ENCODE data around the gene TBC1D22B.

The TBC1D22B gene

DNA sequence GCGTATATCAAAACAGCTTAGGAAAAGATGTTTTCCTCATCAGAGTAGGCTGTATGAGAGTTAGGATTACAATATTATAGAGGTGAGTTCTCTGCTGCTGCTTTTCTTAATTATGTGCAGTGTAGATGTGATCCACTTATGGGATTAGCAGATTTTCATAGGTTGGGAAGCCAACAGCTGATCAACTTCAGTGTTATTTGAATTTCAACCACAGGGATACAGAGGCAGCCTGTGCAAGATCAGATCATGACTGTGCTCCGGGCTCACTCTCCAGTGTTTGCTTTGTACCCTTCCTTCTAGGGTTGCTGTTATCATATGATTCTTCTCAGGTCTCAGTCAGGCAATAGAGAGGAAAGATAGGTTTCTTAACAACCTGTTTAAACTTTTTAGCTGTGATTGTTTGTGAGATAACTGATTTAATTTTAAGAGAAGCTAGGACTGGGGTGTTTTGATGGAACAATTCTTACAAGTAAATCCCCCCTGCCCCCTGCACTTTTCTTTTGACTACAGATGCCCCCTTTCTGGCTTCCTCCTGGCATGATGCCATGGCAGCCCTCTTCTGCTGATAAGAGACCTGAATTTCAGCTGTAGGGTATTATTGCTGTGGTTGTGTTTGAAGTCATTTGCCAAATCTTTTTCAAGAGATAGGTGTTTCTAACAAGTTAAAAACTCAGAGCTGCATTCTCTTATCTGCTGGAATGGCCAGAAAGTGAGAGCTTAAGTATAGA lies 104.7 kb downstream of the TBC1D22B start:
- FAIRE-seq = no peak

DNA sequence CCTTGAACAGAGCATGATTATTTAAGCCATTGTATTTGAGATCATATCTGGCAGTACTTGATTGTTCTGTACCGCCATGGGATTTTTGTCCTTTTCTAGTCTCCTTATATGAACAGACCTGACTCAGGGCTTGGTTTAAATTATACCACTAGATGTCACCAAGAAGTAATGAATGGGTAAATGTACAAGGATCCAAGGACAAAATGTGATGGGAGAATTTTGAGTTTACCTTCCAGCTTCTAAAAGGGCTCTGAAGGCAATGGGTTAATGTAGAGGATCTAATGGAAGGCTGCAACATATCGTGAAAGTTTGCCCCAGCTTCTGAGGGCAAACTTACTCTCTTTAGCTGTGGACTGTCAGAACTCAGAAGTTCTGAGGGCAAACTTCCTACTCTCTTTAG lies 108.2 kb downstream of the TBC1D22B start:
- FAIRE-seq = peak; percentile 91

DNA sequence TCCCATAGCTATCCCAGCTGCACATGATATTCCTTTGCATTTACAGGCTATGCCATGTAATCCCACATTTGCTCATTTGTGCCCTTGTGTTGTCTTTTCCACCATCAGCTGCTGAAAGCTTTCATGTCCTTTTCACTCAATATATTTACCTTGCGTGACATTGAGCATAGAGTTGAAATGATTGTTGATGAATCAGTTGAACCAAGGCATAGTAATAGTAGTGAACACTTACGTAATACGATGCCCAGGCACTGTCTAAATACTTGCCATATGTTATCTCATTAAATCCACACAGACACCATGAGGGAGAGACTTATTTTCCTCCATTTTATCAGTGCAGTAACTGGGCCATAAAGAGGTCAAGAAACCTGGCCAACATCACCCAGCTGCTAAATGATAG lies 109.3 kb downstream of the TBC1D22B start:
- FAIRE-seq = no peak

DNA sequence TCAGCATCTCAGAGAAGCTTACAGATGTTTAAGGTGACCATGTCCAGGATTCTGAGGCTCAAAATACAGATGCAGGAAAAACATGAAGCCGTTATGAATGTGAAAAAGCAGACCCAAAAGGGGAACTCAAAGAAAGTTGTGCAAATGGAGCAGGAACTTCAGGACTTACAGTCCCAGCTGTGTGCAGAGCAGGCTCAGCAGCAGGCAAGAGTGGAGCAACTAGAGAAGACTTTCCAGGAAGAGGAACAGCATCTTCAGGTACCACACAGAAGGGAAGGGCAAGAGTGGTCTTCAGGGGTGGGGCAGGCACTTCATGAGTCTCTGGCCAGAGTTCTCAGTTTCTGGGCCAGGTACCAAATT lies 111.4 kb downstream of the TBC1D22B start:
- no peak for FAIRE-seq

DNA sequence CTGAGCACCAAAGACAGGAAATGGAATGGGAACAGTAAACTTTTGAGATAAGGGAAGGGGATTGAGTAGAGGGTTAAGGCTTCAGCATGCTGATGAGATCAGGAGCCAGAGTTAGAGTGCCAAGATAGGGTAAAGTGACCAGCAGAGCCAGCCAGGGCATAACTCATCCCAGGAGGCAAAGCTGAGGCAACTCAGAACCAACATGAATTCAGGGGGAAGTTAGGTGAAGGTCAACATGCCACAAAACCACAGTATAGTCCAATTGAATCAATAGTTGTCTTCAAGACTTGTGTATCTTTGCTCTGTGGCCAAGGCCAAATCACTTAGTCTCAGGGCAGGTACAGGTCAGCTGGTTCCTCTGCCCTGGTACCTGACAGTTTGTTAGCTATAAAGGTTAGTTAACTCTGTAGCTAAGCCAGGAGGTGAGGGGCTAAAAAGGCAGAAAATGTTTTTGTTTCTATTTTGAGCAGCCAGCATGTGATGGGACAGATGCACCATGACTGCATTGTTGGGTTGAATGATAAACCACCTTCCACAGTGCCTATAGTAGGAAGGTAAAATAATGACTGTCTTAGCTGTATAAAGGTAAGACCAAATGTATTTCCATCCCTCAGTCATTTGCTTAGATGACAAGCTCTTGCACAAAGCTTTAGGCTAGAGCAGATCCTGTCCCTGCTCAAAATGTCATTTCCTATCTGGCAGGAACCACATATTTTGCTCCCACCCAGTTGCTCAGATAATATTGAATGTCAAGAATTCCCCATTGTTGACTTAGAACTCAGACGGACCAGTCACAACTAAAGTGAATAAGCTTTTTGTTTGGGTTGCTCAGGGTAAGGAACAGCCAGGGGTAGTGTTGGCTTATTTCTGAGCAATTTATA lies 112.0 kb downstream of the TBC1D22B start:
- no peak for FAIRE-seq

DNA sequence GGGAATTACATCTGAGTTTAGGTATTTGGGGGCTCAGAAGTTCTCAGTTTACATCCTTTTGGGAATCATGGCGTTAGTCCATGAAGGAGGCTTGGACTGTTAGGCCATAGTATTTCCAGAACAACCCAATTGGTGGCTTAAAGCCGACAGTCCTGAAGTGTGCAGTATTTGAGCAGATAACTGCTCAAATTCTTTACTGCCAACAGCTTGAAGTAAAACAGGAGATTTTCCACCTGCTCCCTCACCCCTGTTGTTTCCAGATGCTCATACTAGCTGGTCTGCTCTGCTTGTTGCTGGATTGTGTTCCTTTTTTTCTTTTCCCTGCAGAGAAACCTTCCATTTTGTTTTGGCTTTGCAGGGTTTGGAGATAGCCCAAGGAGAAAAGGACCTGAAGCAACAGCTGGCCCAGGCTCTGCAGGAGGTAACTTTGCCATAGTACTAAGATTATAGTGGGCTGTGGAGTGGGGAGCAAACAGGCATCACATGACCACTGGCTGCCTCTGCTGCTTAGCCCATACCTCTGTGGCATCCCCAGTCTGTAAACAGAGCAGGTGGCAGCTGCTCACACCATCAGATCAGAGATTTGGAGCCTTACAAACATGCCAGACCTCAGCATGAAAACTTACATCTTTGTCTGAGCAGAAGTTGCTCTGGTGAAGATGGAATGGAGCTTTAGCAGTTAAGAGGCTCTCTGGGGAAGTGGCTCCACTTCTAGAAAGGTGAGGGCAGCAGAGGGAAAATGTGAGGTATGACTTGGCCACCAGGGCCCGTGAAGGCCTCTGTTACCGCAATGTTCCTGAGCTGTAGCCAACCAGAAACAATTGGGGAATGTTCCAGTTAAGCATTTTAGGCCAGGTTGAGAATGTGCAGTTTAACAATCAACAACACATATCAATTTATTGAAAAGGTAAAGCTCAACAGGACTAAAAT lies 113.8 kb downstream of the TBC1D22B start:
- FAIRE-seq = no peak

DNA sequence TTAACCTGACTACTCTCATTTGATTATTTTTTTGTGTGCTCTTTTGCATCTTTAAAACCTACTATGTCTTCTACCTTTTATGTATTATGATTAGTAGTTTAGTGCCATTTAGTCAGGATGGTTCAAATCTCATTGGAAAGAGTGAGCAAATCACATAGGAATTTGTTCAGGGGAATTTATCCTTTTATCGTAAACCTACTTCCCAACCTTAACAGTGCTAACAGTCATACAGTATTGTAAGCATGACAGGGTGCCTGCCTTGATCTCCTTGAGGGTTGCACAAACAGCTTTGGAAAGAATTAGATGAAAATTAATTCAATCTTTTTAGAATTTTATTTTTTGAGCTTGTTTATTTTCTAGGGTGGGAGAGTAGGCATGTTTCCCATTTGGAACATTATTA lies 114.5 kb downstream of the TBC1D22B start:
- no peak for FAIRE-seq

DNA sequence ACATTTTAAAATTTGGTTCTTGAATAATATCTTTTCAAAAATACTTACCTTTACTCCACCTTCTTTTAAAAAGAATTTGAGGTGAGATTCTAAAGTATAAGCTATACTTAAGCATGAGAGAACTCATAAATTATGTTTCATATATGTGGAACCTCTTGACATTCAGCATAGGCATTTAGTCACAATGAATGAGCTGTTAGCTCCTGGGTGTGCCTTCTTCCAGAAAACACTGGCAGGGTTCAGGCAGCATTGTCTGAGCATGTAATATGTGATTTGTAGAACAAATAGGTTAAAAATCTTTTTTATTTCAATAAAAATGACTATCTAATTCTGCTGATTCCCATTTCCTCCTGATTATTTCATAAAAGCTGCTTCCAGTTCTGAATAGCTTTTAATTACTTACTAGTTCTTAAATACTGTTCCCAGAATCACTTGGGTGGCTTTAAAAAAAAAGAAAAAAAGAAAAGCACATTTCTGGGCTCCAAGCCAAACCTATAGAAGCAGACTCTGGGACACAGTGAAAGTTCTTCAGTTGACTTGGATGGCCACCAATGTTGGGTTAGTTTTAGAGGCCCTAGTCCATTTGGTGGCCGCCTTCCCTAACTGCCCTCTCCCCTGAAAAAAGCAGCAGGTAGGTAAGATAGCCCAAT lies 116.4 kb downstream of the TBC1D22B start:
- no peak for FAIRE-seq

DNA sequence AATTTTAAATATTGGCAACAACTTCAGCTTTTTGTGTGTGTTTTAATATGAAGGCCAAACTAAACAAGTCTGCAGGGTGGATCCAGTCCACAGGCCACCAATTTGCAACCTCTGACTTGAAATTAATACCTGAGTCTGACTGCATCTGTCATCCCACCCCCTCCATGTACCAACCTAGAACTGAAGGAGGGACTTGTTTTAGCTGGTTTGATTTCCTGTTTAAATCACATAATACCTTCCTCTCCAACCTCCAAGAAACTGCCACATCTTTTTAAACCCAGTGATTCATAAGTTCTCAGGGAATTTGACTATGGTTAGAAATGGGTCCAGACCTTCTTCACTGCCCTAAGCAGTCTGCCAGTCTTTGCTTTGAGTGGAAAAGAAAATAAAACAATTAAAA lies 117.8 kb downstream of the TBC1D22B start:
- no peak for FAIRE-seq

DNA sequence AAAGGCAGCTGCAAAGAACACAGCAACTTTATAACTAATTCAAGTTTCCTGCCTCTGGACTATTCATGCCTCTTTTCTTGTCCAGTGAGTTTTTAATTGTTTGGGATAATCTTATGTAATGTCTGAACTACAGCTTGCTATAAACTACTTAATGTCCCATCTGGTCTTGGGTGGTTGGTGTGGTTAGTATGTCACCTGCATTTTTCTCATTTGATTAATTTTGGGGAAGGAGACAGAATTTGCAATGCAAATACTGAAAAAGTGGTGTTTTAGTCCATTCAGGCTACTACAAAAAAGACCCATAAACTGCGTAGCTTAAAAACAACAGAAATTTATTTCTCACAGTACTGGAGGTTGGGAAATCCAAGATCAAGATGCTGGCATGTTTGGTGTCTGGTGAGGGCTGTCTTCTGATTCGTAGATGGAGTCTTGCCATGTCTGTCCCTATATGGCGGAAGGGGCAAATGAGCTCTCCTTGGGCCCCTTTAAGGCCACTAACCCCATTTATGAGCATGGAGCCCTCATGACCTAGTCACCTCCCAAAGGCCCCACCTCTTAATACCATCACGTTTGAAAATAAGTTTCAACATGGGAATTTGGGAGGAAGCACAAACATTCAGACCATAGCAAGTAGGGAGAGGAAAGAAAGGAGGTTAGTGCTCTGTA lies 118.6 kb downstream of the TBC1D22B start:
- FAIRE-seq = no peak

DNA sequence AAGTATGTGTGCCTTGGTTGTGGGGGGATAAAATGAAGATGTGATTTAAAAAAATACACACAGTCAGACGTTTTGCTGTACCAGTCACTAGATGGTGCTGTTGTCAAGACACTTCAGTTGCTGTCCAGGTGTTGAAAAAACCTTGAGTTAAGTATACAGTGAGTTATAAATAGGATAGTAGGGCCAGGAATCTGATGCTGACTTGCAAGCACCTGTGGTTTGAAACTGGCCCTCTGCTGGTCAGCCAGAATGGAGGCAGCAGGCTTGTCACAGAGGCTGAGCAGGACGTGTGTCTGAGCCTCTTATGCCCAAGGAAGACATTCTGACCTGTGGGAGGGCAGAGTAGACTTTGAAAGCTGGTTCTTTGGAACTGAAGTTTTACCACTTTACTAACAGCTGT lies 124.0 kb downstream of the TBC1D22B start:
- FAIRE-seq = peak; percentile 85

Data from G401.6 (cell line).